Psoas muscle (tissue), 8 donors: ENCODE results near the gene TMEM207. TPM values are rescaled to one million over a fixed set of nuclear protein-coding genes. Genes with fewer than 3 reads are reported as not detected.

Experiments used
- ATAC-seq, 4 donors: fragments of 200-7000 bp; cut with Tn5 transposase; one replicate each; pipeline ENCODE4 v1.9.1; 2020; ENCODE audit warnings: moderate library complexity in 3 of 4, mild to moderate bottlenecking in 2 of 4
- DNase-seq, 2 donors: peaks; one replicate each; pipeline ENCODE4 v3.0.0-alpha.2; 2020
- H3K27ac ChIP-seq: fragments of 200-600 bp; one replicate; pipeline ENCODE4 v1.8.0; 2022
- H3K27me3 ChIP-seq, 3 donors: fragments of 200-600 bp in 1 of 3; one replicate each; pipeline versions ENCODE4 v1.6.1 to v1.8.0; 2013 to 2022; ENCODE audit warnings: low read length in 2 of 3, mild to moderate bottlenecking in 2 of 3, moderate library complexity in 1 of 3; ENCODE audit not compliant: insufficient read depth in 3 of 3
- H3K36me3 ChIP-seq, 2 donors: fragments of 200-600 bp in 1 of 2; one replicate each; pipeline versions ENCODE4 v1.6.1 to v1.8.0; 2013 to 2022; ENCODE audit warnings: low read depth in 1 of 2, mild to moderate bottlenecking in 1 of 2, moderate library complexity in 1 of 2; ENCODE audit not compliant: insufficient read depth in 1 of 2
- H3K4me1 ChIP-seq: fragments of 200-600 bp; one replicate; pipeline ENCODE4 v1.8.0; 2022
- H3K4me3 ChIP-seq: fragments of 200-600 bp; one replicate; pipeline ENCODE4 v1.8.0; 2022; ENCODE audit warnings: mild to moderate bottlenecking
- H3K9me3 ChIP-seq: fragments of 200-600 bp; one replicate; pipeline ENCODE4 v1.8.0; 2022
- CTCF ChIP-seq: fragments of 200-600 bp; IDR thresholded peaks from one replicate; pipeline ENCODE4 v1.8.0; 2022; ENCODE audit warnings: antibody characterized with exemption
- WGBS, 3 donors: extraction: QIAGEN DNeasy Blood & Tissue Kit; methylation state at CpG; one replicate each; pipeline versions ENCODE4 v1.1.6 to v1.1.7; 2013; 5-methylcytosine and 5-hydroxymethylcytosine counted together
- intact Hi-C, 2 donors: fragments of 100-400 bp; cut with DNase I; formaldehyde crosslinking; loops; one replicate each; pipeline versions ENCODE4 v1.11.0 to v1.14.2; 2022
- polyA plus RNA-seq, 3 donors: library from polyadenylated mRNA; stranded (reverse); fragments of 200-250 nt; gene quantifications; one replicate each; pipeline ENCODE4 v1.2.3, GENCODE V29; 2013
- total RNA-seq, 4 donors: library from RNA; stranded (reverse); fragmentation: NEBNext Ultra II Directional in 2 of 4; extraction: Animal tissue kit (Norgen Biotek cat#: 25700) in 2 of 4; gene quantifications; one replicate each; pipeline versions ENCODE4 v1.2.1 to v1.2.4, GENCODE V29; 2021 to 2023
- donor health status: healthy with polysubstance abuse.
- donor health status: DM: no; HTN: no; CAD: no; lungs with moderate emphysema.
- donor health status: Bipolar disorder and iron deficiency.
- donor health status: healthy.
- donor health status: DM: yes; HTN: yes; CAD: no.
- donor health status: DM: no; HTN: no; CAD: no.
- donor health status: DM: no; HTN: no; CAD: no.
- donor health status: DM: yes; HTN: yes; CAD: no.

The TMEM207 gene
- total and polyA plus RNA-seq, 7 donors, result not detected

DNA sequence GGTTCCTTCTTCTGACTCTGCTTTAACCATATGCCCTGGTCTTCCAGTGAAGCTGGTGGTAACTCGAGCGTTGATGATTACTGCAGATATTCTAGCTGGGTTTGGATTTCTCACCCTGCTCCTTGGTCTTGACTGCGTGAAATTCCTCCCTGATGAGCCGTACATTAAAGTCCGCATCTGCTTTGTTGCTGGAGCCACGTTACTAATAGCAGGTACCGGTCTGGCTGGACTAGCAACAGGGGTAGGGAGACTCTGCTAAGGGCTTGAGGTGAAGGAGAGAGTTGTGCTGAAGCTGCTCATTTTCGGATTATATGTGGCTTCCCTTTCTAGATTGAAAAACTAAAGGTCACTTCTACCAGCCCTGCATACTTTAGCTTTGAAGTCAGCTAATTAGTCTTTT, 45.0 kb downstream of the TMEM207 start:
- Histone ChIP-seq H3K27me3 (no peaks in the 10 kb centered on the region), H3K36me3 (no peaks in the 10 kb centered on the region), H3K4me1 (no peaks in the 10 kb centered on the region), H3K27ac (no peak overlapping the region), H3K4me3 (no peak overlapping the region), H3K9me3 (no peaks in the 10 kb centered on the region)
- no peak for TF ChIP-seq CTCF
- no peak for ATAC-seq
- 73 to 77% (median 74%) methylated on average over 8 of the region's 8 CpGs for WGBS, 3 donors
- intact Hi-C loops, result no loop called here
- DNase-seq, result no peak

GRCh38 chr3:190401963-190402362, 47.7 kb downstream of the TMEM207 start:
- no peak overlapping the region for H3K4me3 ChIP-seq
- H3K4me1 ChIP-seq, result no peaks in the 10 kb centered on the region
- H3K27me3 ChIP-seq, result no peaks in the 10 kb centered on the region
- intact Hi-C loops, result no loop called here
- WGBS, 3 donors, result 56 to 60% (median 57%) methylated on average over 4 of the region's 4 CpGs
- no peaks in the 10 kb centered on the region for H3K36me3 ChIP-seq
- ATAC-seq (no peak), DNase-seq (no peak)
- H3K9me3 ChIP-seq, result no peaks in the 10 kb centered on the region
- H3K27ac ChIP-seq, result no peak overlapping the region
- no peak for TF ChIP-seq CTCF

DNA sequence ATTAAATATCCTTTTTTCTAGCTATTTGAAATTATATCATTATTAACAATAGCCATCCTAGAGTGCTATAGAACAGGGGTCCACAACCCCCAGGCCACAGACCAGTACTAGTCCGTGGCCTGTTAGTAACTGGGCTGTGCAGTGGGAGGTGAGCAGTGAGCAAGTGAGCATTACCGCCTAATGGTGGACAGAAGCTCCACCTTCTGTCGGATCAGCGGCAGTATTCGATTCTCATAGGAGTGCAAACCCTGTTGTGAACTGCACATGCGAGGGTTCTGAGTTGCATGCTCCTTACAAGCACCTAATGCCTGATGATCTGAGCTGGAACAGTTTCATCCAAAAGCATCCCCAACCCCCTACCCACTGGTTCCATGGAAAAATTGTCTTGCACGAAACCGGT, 50.0 kb downstream of the TMEM207 start:
- H3K27ac ChIP-seq, result no peak overlapping the region

DNA sequence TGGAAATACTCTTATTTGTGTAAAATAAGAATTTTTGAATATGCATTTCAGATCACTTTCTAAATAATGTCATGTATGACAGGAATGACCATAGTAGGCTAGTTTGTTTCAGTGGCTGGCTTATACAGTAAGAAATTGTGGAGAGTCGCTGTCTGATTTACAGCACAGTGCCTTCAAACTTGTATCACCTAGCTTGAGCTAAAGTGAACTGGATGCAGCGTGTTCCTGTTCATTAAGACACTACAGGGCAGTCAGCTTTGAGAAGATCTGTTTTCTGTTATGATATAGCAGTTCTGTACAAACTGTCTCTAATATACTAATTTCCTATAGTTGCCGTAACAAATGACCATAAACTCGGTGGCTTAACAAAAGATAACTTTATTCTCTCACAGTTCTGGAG, 51.8 kb downstream of the TMEM207 start:
- no peaks in the 10 kb centered on the region for H3K4me1 ChIP-seq
- ATAC-seq (no peak), DNase-seq (no peak)
- no peaks in the 10 kb centered on the region for H3K9me3 ChIP-seq
- no peaks in the 10 kb centered on the region for H3K27me3 ChIP-seq
- H3K4me3 ChIP-seq, result no peak overlapping the region
- WGBS, 3 donors, result 64 to 72% (median 65%) methylated on average over 4 of the region's 4 CpGs
- no peak for TF ChIP-seq CTCF
- H3K27ac ChIP-seq, result no peak overlapping the region
- intact Hi-C loops, result no loop called here
- H3K36me3 ChIP-seq, result no peaks in the 10 kb centered on the region

More for the DNA sequence above, 50.0 kb downstream of the TMEM207 start:
- no peaks in the 10 kb centered on the region for H3K4me1 ChIP-seq
- no peak overlapping the region for H3K4me3 ChIP-seq
- intact Hi-C loops, result no loop called here
- DNase-seq (no peak), ATAC-seq (no peak)
- H3K27me3 ChIP-seq, result no peaks in the 10 kb centered on the region
- no peaks in the 10 kb centered on the region for H3K36me3 ChIP-seq
- WGBS, 3 donors, result 95 to 97% (median 95%) methylated on average over 8 of the region's 8 CpGs
- no peaks in the 10 kb centered on the region for H3K9me3 ChIP-seq
- no peak for TF ChIP-seq CTCF

DNA sequence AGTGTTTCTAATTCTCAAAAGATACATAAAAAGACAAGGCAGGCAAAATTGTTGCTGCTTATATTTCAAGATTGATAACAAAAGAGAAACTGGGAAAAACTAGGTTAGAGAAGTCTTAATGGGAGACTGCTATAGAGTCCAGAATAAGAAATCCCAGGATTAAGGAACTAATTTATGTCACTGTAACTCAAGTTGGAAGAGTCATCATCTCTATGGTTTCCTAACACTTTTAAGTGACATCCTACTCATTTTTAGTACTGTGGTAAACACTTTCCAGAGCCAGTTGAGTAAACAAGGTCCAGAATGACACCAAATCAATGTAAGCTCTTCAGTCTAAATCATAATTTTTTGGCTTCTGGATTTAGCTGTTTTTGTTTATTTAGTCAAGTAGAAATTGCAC, 53.7 kb downstream of the TMEM207 start:
- TF ChIP-seq CTCF, result no peak
- Histone ChIP-seq H3K9me3 (no peaks in the 10 kb centered on the region), H3K27me3 (no peaks in the 10 kb centered on the region), H3K36me3 (no peaks in the 10 kb centered on the region), H3K27ac (no peak overlapping the region), H3K4me3 (no peak overlapping the region), H3K4me1 (no peaks in the 10 kb centered on the region)
- intact Hi-C loops, result no loop called here
- no peak for DNase-seq
- ATAC-seq, result no peak
